ENCODE results near the gene SPRED2.

SPRED2 gene

DNA sequence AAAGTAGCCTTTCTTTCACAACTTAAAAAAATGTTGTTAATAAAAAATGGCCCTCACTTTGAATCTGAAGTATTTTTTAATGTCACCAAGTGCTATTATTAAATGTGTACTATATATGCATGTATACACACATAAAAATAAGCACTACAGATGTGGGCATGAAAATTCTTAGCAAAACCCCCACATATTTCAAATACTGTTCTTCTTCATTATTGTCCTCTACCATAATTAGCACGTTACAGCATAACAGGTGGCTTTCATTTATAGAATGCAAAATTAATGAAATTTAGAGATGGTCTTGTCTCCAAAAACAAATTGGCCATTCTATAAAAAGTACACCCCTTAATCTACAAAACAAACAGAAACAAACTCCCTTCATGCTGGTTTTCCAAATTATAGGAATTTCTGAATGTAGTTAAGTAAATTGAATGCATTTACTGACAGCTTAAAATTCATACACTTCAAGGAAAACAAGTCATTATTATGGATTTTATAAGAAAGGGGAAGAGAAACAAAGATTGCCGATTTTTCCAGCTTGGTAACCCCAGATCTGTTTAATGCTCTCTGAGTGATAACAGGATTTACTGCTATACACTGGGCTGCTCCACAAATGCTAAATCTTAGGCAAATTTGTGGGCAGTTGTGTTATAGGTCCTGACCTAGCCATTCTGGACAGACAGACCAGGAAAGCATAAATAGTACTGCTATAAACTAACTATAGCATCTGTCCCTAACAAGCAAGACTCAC lies 67.2 kb downstream of the SPRED2 start:
- no peak for DNase-seq (ENCODE audit: low spot score)

DNA sequence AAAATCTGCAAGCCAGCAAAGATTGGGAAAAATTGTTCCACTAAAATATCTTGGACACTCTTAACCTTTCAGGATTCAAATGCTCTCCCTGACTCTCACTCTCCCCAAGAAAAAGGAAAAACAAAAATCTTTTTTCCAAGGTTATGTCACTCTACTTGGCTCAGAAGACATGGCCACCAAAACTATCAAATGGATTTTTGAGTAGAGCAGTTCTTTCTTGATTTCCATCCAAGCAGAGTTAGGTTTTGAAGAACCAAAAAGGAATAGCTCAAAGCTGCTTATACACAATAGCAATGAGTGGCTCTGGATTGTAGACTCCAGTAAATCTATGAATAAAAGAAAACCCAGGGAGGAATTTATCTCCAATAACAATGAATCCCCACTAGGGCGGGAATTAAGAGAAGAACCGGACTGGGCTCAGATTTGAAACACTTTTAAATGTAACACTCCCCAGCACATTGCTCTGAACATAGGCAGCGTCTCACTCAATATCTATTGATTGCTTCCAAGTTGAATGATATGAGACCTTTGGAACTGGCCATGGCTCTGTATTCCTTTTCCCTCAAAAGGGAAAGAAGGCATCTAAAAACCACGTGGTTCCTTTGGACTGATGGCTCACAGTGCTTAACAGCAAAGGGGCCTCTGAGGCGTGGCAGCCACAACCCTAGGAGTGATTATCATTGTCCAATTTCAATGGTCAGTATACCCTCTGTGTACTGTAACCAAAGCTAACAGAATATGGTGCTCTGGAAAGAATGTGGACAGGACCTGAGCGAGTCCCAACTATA lies 68.3 kb downstream of the SPRED2 start:
- DNase-seq (ENCODE audit: low spot score), result no peak

DNA sequence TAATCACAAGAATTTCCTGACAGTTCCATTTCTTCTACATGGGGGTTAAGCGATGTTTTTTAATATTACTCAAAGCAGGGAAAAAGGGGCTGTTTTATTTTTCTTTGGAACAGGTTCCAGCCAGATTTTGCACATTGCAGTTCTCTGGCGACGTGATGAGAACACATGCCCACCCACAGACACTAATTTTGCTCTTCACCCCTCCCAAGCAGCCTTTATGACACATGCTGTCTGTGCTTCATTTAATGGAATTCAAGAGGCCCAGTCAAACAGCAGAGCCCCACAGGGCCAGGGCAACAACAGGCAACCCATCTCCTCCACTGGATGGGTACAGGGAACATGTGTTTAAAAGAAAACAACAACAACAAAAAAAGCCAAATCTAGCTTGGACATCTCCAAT lies 70.8 kb downstream of the SPRED2 start:
- no peak for DNase-seq (ENCODE audit: low spot score)

DNA sequence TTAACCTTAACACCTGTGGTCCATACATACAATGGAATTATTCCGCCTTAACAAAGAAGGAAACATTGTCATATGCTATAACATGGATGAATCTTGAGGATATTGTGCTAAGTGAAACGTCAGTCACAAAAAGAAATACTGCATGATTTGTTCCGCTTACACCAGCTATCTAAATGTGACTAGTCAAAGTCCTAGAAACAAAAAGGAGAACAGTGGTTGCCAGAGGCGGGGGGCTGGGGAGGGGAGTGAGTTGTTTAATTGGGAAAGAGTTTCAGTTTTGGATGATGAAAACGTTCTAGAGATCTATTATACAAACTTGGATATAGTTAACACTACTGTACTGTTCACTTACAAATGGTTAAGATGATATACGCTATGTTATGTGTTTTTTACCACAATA lies 72.0 kb downstream of the SPRED2 start:
- no peak for DNase-seq (ENCODE audit: low spot score)

DNA sequence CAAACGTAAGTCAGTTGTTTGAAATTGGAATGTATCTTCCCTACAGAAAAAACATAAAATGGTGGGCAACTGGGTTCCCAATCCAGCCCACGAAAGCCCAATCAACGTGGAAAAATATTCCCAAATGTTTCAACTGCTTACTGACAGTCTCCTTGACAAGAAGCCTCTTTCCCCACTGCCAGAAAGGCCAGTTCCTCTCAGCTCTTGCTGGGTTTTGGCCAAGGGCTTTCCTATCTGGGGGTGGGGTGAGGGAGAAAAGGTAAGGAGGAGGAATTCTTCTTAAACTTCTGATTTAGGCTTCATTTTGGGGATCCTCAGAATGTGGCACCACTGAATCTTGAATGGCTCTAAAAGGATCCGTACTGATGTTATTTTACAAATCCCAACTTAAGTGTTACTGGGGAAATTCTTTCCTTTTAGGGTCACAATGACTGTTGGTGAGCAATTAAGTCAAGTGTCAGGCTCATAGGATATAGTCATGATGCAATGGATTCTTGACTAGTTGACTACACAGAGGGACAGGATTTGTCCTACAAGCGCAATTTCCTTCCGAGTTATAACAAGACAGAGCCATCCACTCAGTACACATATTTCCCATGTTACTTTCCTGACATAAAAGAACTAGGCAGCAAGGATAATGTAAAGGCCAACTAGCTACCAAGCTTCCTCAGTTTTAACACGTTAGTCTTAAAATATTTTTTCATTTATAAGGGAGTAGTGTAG lies 73.6 kb downstream of the SPRED2 start:
- no peak for DNase-seq (ENCODE audit: low spot score)

DNA sequence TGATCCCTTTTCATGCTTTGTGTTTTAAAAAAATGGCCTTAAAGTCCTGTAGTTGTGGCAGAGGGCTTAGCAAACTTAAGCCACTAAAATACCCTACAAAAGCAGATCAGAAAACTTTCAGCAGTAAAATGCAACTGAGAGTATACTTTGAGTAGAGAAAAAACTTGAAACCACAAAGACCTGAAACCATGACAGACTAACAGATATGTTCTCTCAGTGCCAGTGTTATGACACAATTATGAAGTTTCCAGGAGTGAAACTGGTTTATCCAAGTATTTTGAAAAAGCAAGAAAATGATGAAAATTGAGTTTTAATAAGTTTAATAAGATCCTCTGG lies 74.5 kb downstream of the SPRED2 start:
- no peak for DNase-seq (ENCODE audit: low spot score)

DNA sequence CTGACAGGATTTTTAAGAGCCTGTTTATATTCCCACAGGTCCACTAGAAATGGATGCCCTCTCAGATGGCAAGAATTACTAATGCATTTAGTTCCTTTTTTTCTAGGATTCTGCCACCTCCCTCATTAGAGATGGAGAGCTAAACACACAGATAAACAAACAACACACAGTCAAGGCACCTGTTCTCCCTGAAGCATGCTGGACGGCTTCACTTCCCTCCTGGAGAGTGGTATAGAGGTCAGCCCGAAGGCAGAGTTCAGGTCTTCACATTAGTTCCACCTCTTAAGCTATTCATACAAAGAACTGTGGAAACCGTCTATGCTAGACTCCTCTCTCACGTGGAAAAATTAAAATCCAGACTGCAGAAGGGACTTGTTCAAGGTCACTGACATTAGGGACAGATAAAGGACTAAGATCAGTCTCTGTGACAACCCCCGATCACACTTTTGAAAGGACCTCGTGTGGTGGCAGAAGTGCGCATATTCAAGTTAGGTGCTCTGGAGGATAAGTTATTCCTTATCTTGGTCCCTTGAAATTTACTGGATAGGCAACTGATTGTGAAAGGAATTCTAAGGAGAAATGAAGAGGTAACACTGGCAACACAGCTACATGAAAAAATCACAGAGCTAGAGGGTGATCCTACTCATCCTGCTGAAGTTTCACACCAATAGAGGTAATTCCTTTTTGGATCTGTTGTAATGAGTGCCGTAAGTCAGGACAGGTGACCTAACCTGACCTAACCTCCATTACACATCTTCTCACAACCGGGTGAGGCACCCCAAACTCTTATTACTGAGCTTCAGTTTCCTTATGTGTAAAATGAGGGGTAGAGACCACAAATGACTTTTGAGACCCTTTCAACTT lies 75.1 kb downstream of the SPRED2 start:
- no peak for DNase-seq (ENCODE audit: low spot score)

DNA sequence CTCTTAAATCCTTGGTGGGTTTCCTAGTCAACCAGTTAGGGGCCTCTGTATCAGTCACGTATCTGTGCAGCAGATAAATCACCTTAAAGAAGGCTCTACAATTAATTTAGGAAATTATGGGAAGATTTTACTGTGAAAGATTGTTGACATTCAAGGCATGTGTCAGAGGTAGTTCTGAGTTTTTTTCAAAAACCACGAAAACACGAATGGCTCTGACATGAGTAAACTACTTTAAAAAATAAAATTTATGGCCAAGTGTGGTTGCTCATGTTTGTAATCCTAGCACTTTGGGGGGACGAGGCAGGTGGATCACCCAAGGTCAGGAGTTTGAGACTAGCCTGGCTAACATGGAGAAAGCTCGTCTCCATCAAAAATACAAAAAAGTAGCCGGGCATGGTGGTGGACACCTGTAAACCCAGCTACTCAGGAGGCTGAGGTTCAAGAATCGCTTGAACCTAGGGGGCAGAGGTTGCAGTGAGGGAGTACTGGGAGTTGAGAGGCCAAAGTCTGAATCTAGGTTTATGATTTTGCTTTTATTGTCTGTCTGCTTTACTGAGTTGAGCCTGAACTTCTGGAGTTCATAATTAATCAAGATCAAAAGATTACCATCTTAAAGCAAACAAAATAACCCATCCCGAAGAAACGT lies 77.1 kb downstream of the SPRED2 start:
- DNase-seq (ENCODE audit: low spot score), result no peak

DNA sequence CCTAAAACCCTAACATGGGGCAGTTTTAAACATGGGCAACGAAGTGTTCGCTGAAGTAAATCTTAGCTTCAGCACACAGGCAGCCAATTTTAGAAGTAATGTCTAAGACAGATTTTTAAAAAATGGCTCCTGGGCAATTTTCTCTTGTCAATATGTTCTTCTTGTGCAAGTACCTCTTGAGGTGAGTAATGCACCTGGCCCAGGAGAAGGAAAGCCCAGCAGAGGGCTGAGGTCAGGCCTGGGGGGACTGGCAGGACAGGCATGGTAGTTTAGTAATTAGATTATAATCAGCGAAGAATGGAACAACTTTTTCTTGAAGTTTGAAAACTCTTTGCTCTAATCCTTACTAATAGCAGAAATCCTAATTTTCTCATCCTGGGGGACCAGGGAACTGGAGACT lies 77.6 kb downstream of the SPRED2 start:
- no peak for DNase-seq (ENCODE audit: low spot score)

DNA sequence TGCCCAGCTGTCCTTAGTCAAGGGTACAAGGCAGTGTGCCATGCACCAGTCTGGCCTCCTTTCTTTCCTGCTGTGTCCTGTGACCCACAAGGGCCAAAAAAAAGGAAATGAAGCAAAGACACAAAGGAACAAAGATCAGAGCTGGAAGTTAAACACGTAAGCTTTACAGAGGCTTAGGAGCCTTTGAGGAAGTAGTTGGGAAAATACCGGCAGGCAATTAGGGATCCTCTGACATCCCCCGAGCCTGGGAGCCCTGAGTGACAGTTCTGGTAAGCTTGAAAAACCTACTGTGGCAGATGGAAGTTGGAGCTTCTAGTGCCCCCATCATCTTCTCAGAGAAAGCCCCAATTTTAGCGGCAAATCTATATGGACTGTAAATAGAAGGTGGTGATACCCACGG lies 78.5 kb downstream of the SPRED2 start:
- DNase-seq (ENCODE audit: low spot score), result no peak

DNA sequence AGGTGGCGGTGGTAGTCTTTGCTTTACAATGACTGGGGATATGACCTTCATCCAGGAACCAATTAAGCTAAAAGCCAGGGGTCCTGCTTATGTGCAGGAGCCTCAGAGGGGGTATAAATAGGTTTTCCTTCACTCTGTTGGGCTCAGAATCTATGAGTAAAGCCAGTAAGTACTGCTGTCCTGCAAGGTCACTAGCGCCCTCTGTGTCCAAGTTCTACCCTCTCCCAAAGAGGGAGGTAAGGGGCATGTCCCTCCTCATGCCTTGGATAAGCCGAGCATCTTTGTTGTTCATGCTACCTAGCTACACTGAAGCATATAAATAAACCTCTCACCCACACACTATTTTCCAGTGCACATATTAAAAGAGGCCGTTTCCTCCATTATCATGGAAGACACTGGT lies 79.4 kb downstream of the SPRED2 start:
- DNase-seq (ENCODE audit: low spot score), result no peak

DNA sequence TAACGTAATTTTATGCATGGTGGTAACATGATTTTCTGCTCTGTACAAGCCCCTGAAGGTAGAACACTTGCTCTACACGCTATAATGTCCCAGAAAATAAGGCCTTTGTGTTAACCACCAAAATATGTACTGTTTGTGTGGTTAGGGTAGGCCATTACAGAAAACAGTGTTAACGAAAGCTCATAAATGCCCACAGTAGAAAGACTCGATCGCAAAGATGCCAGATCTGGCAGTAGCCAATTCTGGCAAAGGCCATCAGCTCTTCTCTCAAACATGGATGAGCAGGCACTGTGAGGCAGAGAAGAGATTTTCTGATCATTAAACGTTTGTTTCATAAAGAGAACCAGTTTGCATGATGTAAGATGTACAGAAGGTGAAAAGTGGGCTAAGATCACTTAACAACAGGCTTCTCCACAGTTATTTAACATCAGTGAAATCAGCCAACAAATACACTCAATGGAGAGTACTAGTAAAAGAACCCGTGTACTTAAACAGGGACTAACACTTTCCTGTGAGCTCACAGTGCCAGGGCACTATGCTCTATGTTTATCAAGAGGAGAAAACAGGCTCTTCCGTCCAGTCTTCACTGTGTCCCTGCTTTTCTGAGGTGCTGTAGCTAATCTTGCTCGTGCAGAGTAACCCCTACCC lies 80.3 kb downstream of the SPRED2 start:
- DNase-seq (ENCODE audit: low spot score), result no peak

DNA sequence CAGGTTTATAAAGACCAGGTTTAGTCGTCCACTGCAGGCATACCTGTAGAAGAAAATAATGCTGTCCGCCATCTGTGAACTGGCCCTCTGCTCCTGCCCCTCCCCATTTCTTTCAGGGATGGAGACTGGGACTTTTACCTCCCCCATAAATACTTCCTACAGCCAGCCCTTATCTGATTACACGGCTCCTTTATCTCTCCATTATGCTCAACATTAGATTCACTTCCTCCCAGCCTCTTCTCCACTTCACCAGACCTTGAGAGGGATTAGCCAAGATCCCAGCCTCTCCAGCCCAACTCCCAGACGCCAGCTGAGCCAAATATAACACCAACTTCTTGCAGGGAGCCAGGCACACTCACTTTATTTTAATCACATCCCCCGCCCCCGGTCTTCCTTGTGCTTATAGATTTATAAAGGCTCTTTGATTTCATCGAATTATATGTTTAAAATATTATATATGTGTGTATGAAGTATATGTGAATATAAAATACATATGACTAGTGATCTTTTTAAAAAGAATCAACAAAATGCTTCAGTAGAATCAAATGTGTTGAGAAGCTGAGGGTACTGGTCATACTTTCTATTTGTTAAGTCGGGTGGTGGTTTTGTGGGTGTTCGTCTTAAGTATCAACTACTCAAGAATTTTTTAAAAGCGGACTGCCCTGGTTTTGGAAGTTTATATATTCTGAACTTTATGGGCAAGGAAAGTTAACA lies 81.0 kb downstream of the SPRED2 start:
- DNase-seq (ENCODE audit: low spot score), result no peak

DNA sequence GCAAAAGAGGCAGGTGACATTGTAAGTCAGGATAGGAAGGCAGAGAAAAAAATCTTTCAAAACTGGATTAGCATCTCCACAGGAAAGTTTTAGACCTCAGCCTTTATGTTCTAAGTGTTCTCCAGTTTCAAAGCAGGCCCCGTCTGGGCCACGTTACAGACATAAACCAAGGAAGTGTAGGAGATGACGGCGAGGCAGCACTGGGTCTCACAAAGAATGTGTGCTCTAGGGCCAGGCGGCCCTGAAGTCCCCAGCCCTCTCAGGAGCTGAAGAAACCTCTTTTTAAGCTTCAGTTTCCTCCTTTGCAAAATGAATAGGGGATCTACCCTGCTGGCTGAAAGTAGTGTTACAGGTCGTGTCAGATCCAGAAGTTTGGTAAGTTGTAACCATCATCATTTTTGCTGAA lies 81.7 kb downstream of the SPRED2 start:
- DNase-seq (ENCODE audit: low spot score), result peak; percentile 52

DNA sequence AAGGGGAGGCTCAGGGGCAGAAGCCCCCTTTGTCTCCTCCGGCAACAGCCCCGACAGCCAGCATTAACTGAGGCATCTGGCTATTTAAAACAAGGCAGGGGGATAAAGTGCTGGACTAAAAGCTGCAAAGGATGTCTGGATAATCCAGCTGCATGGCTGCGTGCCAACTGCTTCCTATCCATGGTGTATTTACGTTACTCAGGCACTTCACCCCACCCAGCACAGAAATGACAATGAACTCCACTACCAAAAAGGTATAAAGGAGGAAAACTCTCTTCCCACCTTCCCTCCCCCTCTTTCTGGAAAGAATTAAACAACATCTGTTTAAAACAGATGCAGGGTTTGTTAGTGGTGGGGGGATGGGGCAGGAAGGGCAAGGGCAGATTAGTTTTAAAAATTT lies 82.5 kb downstream of the SPRED2 start:
- DNase-seq (ENCODE audit: low spot score), result no peak

DNA sequence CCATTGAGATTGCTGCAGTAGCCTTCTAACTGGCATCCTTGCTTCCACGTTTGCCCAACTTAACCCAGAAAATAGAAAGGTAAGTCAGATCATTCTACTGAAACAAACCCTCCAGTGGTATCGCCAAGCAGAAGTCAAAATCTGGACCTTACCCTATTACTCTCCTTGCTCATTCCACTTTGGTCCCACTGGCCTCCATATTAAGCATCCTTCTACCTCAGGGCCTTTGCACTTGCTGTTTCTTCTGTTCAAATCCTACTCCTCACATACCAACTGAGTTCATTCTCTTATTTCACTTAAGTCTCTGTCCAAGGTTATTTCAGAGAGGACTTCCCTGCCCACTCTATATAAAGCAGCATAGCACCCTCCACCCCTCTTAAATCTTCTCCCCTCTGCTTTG lies 84.5 kb downstream of the SPRED2 start:
- no peak for DNase-seq (ENCODE audit: low spot score)

DNA sequence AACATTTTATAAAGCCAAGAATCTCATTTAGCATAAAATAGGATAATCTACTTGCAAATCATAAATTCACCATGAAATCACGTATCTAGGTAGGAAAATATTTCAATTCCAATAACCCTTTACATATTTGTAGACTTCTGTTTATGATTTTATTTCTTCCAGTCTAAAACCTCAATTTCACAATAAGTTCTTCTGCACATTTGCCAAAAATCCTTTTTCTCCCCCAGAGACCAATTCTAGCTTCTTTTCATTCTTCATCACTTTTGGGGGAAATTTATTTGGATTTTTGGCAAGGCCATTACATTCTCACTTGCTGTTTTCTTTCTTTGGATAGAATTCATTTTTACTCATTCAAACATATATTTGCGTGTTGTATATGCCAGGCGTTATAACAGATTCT lies 86.8 kb downstream of the SPRED2 start:
- DNase-seq (ENCODE audit: low spot score), result no peak

DNA sequence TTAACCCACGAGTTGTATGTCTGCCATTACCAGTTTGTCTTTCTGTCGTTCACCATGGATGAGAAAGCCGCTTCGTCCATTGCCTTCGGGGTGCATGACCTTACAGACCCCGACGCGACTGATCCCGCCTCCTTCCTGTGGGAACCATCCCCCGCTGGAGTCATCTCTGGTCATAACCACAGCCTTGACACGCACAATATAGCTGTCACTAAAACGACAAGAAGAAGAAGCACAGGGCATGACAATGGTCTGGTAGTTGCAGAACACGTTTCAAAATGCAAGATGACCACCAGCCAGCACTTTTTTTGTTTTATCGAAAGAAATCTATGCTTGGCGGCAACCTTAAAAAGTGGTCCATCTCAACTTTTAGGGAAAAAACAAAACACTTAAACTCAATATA lies 87.7 kb downstream of the SPRED2 start:
- no peak for DNase-seq (ENCODE audit: low spot score)

DNA sequence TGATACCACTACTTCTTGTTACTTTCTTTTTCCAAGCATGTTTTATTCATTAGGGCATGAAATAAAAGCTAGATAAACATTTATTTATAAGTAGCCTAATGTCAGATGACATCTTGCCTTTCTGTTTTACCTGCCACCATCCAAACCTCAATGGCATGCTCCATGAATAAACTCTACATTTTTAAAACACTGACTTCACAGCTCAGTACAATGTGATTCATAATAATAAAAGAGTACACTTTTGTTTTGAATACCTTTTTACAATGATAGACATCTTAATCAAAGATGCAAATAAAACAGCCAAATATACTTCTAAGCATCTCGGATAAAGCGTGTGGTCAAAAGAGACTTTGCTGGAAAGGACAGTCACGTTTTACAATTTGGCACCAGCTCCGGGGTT lies 88.2 kb downstream of the SPRED2 start:
- DNase-seq (ENCODE audit: low spot score), result no peak

DNA sequence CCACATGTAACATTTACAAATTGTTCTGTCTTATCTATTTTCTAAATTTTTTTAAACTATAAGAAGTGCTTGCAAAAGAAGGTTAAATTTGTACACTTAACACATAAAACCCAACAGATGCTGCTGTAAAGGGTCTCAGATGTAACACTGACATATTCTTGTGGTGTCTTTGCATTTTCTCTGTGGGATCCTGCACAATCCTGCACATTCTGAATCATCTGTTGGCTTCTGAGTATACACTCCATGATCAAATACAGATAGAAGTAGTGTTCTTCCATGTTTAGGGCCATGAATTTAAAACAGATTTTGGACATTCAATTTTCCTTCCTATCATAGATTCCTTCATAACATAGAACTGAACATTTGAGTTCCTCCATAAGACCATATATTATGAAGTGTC lies 89.0 kb downstream of the SPRED2 start:
- no peak for DNase-seq (ENCODE audit: low spot score)

Data from HuH-7 (cell line).